NT2/D1 (cell line): ENCODE data around the gene METTL14.

Experiments used
- SUZ12 ChIP-seq: IDR thresholded peaks from 2 replicates; pipeline ENCODE4 v1.6.1; 2011; ENCODE audit not compliant: insufficient read length, insufficient read depth; ENCODE audit errors: extremely low read depth
- YY1 ChIP-seq: IDR thresholded peaks from 2 replicates; pipeline ENCODE4 v1.6.1; 2011; ENCODE audit not compliant: insufficient read length, insufficient read depth
- ZNF274 ChIP-seq: IDR thresholded peaks from 2 replicates; pipeline ENCODE4 v1.6.1; 2011; ENCODE audit warnings: mild to moderate bottlenecking, low read depth, low read length

- no peak for TF ChIP-seq YY1
- TF ChIP-seq SUZ12, result no peak
- TF ChIP-seq ZNF274, result no peak
These were observed 71.8 kb downstream of the METTL14 start for GRCh38 chr4:118756958-118757357.
